HCT116 (cell line): ENCODE data around the gene HOXB9. TPM values are rescaled to one million over a fixed set of nuclear protein-coding genes. Genes with fewer than 3 reads are reported as not detected.

Experiments used
- ATAC-seq: fragments of 200-7000 bp; cut with Tn5 transposase; 2 replicates; pipeline ENCODE4 v1.9.1; 2020; ENCODE audit warnings: mild to moderate bottlenecking, moderate library complexity
- BruUV-seq: library from RNA; stranded (reverse); fragments of 400-500 nt; replicated peaks from 2 replicates; lab custom pipeline; 2021; lab: Mats Ljungman, UMichigan
- CTCF ChIA-PET: fragments of 300-600 bp; sonication (Branson Sonifier 250); formaldehyde crosslinking; loops from one replicate; lab custom pipeline; 2021; ENCODE audit warnings: antibody characterized with exemption; lab: Charles Lee
- POLR2A ChIA-PET: fragments of 300-600, 350-600 bp; sonication (Branson Sonifier 250); formaldehyde crosslinking; loops from one replicate; lab custom pipeline; 2021; ENCODE audit warnings: antibody characterized with exemption; lab: Charles Lee
- RAD21 ChIA-PET, 2 experiments: fragments of 300-600 bp; sonication (Branson Sonifier 250); formaldehyde crosslinking; loops; one replicate each; lab custom pipeline; 2023; ENCODE audit warnings: low total read pairs in 2 of 2; ENCODE audit not compliant: uncharacterized antibody in 2 of 2, unreplicated experiment in 2 of 2, low non-redundant PET in 1 of 2; lab: Charles Lee
- DNase-seq: peaks from one replicate; pipeline ENCODE4 v3.0.0-alpha.2; 2010; ENCODE audit warnings: low read depth, low spot score
- H2AFZ ChIP-seq: fragments of 200-600 bp; shearing (Covaris generic), sonication (generic); 2 replicates; pipeline ENCODE4 v1.6.1; 2017; ENCODE audit warnings: low read depth, mixed run types, mixed read lengths, antibody characterized with exemption, low read length; ENCODE audit not compliant: poor library complexity, severe bottlenecking
- H3K27ac ChIP-seq: 2 replicates; pipeline ENCODE4 v1.5.1; 2012; ENCODE audit warnings: low read depth, low read length
- H3K27me3 ChIP-seq: fragments of 200-600 bp; sonication (generic); 2 replicates; pipeline ENCODE4 v1.6.1; 2016; ENCODE audit warnings: mixed run types, low read length, mixed read lengths; ENCODE audit not compliant: insufficient read depth
- H3K36me3 ChIP-seq, 2 experiments: fragments of 200-500 bp in 1 of 2; fragments of 200-600 bp in 1 of 2; sonication (Bioruptor generic) in 1 of 2; sonication (generic) in 1 of 2; 2 replicates each; pipeline versions ENCODE4 v1.5.1 to v1.6.1; 2014 to 2016; ENCODE audit warnings: low read length in 2 of 2, inconsistent platforms in 1 of 2, mixed read lengths in 1 of 2, mixed run types in 1 of 2; ENCODE audit not compliant: insufficient read depth in 2 of 2, control insufficient read depth in 1 of 2
- H3K4me1 ChIP-seq, 2 experiments: fragments of 200-600 bp in 1 of 2; sonication (generic) in 1 of 2; 2 replicates each; pipeline versions ENCODE4 v1.5.1 to v1.6.1; 2012 to 2017; ENCODE audit warnings: low read length in 2 of 2, inconsistent platforms in 1 of 2, mild to moderate bottlenecking in 1 of 2, mixed read lengths in 1 of 2, mixed run types in 1 of 2, moderate library complexity in 1 of 2; ENCODE audit not compliant: insufficient read depth in 2 of 2, control insufficient read depth in 1 of 2
- H3K4me2 ChIP-seq: fragments of 200-600 bp; sonication (generic); 2 replicates; pipeline ENCODE4 v1.6.1; 2017; ENCODE audit warnings: mixed run types, low read length, mixed read lengths
- H3K4me3 ChIP-seq, 2 experiments: fragments of 200-600 bp in 1 of 2; sonication (generic) in 1 of 2; replicated peaks in 1 of 2; 2 replicates each; pipeline ENCODE4 v1.5.1; 2011 to 2016; ENCODE audit warnings: low read length in 2 of 2, control low read depth in 1 of 2, low read depth in 1 of 2, mild to moderate bottlenecking in 1 of 2, mixed read lengths in 1 of 2, mixed run types in 1 of 2
- H3K79me2 ChIP-seq: fragments of 200-600 bp; sonication (generic); 2 replicates; pipeline ENCODE4 v1.6.1; 2017; ENCODE audit warnings: mild to moderate bottlenecking, mixed run types, low read length, moderate library complexity, mixed read lengths; ENCODE audit not compliant: insufficient read depth
- H3K9ac ChIP-seq: fragments of 200-600 bp; sonication (generic); 2 replicates; pipeline ENCODE4 v1.6.1; 2016; ENCODE audit warnings: low read length, mixed read lengths
- H3K9me2 ChIP-seq: fragments of 200-600 bp; sonication (generic), shearing (Covaris generic); 2 replicates; pipeline ENCODE4 v1.6.1; 2017; ENCODE audit warnings: mixed run types, mild to moderate bottlenecking, moderate library complexity; ENCODE audit not compliant: insufficient read depth
- H3K9me3 ChIP-seq, 2 experiments: fragments of 200-500 bp in 1 of 2; fragments of 200-600 bp in 1 of 2; sonication (Bioruptor generic) in 1 of 2; sonication (generic) in 1 of 2; 2 replicates each; pipeline ENCODE4 v1.6.1; 2014 to 2017; ENCODE audit warnings: low read length in 2 of 2, mixed read lengths in 2 of 2, inconsistent platforms in 1 of 2, low read depth in 1 of 2, mild to moderate bottlenecking in 1 of 2, mixed run types in 1 of 2, moderate library complexity in 1 of 2; ENCODE audit not compliant: control insufficient read depth in 1 of 2, insufficient read depth in 1 of 2
- H4K20me1 ChIP-seq: fragments of 200-600 bp; sonication (generic), shearing (Covaris generic); 2 replicates; pipeline ENCODE4 v1.6.1; 2017; ENCODE audit warnings: mixed run types, mild to moderate bottlenecking, moderate library complexity; ENCODE audit not compliant: insufficient read depth
- CBX3 ChIP-seq: IDR thresholded peaks from 2 replicates; pipeline ENCODE4 v1.6.1; 2012; ENCODE audit warnings: low read depth
- ELF1 ChIP-seq: IDR thresholded peaks from 2 replicates; pipeline ENCODE4 v1.6.1; 2012; ENCODE audit warnings: low read depth, borderline replicate concordance
- EZH2 ChIP-seq: fragments of 200-600 bp; sonication (generic); IDR thresholded peaks from 2 replicates; pipeline ENCODE4 v1.6.1; 2017; ENCODE audit warnings: antibody characterized with exemption, mixed run types
- EZH2phosphoT487 ChIP-seq: fragments of 200-600 bp; IDR thresholded peaks from 2 replicates; pipeline ENCODE4 v1.6.1; 2018; ENCODE audit warnings: antibody characterized with exemption, borderline replicate concordance
- FOSL1 ChIP-seq: IDR thresholded peaks from 2 replicates; pipeline ENCODE4 v1.6.1; 2012; ENCODE audit warnings: low read depth
- JUND ChIP-seq: IDR thresholded peaks from 2 replicates; pipeline ENCODE4 v1.6.1; 2012
- POLR2A ChIP-seq: IDR thresholded peaks from 2 replicates; pipeline ENCODE4 v1.7.0; 2011; ENCODE audit warnings: borderline replicate concordance; ENCODE audit not compliant: insufficient read depth, insufficient read length; ENCODE audit errors: extremely low read depth
- POLR2AphosphoS5 ChIP-seq: IDR thresholded peaks from 2 replicates; pipeline ENCODE4 v1.6.1; 2011; ENCODE audit warnings: mild to moderate bottlenecking, low read depth, low read length, moderate library complexity
- RAD21 ChIP-seq: IDR thresholded peaks from 2 replicates; pipeline ENCODE4 v1.6.1; 2012; ENCODE audit warnings: low read depth, mild to moderate bottlenecking
- SIN3A ChIP-seq: IDR thresholded peaks from 2 replicates; pipeline ENCODE4 v1.6.1; 2012; ENCODE audit warnings: low read depth
- SP1 ChIP-seq: IDR thresholded peaks from 2 replicates; pipeline ENCODE4 v1.6.1; 2012; ENCODE audit warnings: low read depth
- SRF ChIP-seq: IDR thresholded peaks from 2 replicates; pipeline ENCODE4 v1.6.1; 2012; ENCODE audit warnings: low read depth
- TCF7L2 ChIP-seq: IDR thresholded peaks from 2 replicates; pipeline ENCODE4 v1.7.0; 2011; ENCODE audit warnings: borderline replicate concordance, inconsistent platforms; ENCODE audit not compliant: insufficient read depth, insufficient read length; ENCODE audit errors: extremely low read depth
- YY1 ChIP-seq: IDR thresholded peaks from 2 replicates; pipeline ENCODE4 v1.6.1; 2011; ENCODE audit warnings: low read length, low read depth, moderate library complexity, mild to moderate bottlenecking; ENCODE audit not compliant: insufficient replicate concordance; ENCODE audit errors: extremely low read depth
- ZFX ChIP-seq: fragments of 450-650 bp; IDR thresholded peaks from 2 replicates; pipeline ENCODE4 v1.6.1; 2017
- ZNF274 ChIP-seq: fragments of 200-500 bp; sonication (Bioruptor generic); IDR thresholded peaks from 2 replicates; pipeline ENCODE4 v1.6.1; 2014; ENCODE audit warnings: mild to moderate bottlenecking, low read depth, low read length, inconsistent platforms
- intact Hi-C: fragments of 100-400 bp; cut with micrococcal nuclease; formaldehyde crosslinking; loops from 2 replicates; pipeline ENCODE4 v1.10.0; 2022
- total RNA-seq: library from RNA; stranded (reverse); gene quantifications from one replicate; pipeline ENCODE4 v1.2.1, GENCODE V29; 2021; ENCODE audit not compliant: unreplicated experiment
- TF ChIP-seq, protein P1 (sequence below): IDR thresholded peaks from 2 replicates; pipeline ENCODE4 v1.6.1; 2012; ENCODE audit warnings: low read depth
- TF ChIP-seq, protein P2 (sequence below): IDR thresholded peaks from 2 replicates; pipeline ENCODE4 v1.6.1; 2011; ENCODE audit warnings: mild to moderate bottlenecking, low read length, moderate library complexity; ENCODE audit not compliant: insufficient replicate concordance; ENCODE audit errors: extremely low read depth
- TF ChIP-seq, protein P3 (sequence below): IDR thresholded peaks from 2 replicates; pipeline ENCODE4 v1.6.1; 2012
- TF ChIP-seq, protein P4 (sequence below), 3 experiments: fragments of 200-600 bp in 1 of 3; sonication (generic) in 1 of 3; IDR thresholded peaks in 2 of 3; conservative IDR thresholded peaks in 1 of 3; 2 replicates each; pipeline ENCODE4 v1.5.1; 2012 to 2017; ENCODE audit warnings: low read depth in 2 of 3, low read length in 2 of 3, antibody characterized with exemption in 1 of 3, borderline replicate concordance in 1 of 3, control low read depth in 1 of 3, mild to moderate bottlenecking in 1 of 3, mixed read lengths in 1 of 3, mixed run types in 1 of 3, moderate library complexity in 1 of 3; ENCODE audit not compliant: insufficient read depth in 1 of 3

Gene HOXB9
- total RNA-seq, 1 experiment from 2014 or later, result 40.1 TPM

DNA sequence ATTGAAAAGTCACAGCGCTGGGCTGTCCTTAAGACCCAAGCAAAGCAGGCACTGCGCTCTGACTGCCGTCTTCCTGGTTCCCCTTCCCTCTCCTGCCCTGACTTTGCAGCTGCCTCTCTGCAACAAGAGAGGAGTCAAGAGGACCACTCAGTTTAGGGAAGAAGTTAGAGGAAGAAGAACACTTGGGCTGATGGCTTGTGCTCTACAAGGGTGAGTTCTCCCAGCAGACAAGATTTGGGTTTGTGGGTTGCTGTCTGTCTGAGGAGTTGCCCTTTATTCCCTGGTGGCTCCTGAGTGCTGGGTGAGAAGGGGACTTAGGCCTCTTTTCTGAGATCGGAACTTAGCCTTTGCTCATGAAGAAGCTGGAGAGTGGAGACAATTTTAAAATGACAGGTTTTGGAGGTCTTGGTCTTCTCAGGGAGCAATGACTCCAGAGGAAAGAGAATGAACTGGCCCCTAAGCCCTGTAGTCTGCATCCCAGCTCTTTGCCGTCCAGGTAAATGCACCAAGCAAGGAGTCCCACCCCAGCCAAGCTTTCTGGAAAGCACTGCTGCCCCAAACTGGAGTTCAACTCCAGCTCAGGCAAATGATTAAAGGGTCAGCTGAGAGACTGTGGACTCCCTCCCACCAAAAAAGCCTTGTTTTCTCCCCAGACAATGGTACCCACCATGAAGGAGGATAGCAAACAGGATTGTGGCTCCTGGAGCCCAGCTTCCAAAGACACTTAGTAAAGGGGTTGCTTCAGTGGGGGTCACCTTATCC is 2.7 kb upstream of the HOXB9 start:
- H4K20me1 ChIP-seq, result no peaks in the 10 kb centered on the region
- BruUV-seq, result no TSS peak
- no peaks in the 10 kb centered on the region for H3K27me3 ChIP-seq
- H3K4me1 ChIP-seq, result peaks cover 15 to 27% of the 10 kb centered on the region in 2 experiments
- H3K4me2 ChIP-seq, result no peak overlapping the region
- no peaks in the 10 kb centered on the region; a peak in 1 of 4 replicates for H3K36me3 ChIP-seq
- no peaks in the 10 kb centered on the region for H3K9me3 ChIP-seq
- no peak for TF ChIP-seq SRF
- no peak for TF ChIP-seq EZH2phosphoT487
- no peak for TF ChIP-seq EZH2
- TF ChIP-seq, protein P1, sequence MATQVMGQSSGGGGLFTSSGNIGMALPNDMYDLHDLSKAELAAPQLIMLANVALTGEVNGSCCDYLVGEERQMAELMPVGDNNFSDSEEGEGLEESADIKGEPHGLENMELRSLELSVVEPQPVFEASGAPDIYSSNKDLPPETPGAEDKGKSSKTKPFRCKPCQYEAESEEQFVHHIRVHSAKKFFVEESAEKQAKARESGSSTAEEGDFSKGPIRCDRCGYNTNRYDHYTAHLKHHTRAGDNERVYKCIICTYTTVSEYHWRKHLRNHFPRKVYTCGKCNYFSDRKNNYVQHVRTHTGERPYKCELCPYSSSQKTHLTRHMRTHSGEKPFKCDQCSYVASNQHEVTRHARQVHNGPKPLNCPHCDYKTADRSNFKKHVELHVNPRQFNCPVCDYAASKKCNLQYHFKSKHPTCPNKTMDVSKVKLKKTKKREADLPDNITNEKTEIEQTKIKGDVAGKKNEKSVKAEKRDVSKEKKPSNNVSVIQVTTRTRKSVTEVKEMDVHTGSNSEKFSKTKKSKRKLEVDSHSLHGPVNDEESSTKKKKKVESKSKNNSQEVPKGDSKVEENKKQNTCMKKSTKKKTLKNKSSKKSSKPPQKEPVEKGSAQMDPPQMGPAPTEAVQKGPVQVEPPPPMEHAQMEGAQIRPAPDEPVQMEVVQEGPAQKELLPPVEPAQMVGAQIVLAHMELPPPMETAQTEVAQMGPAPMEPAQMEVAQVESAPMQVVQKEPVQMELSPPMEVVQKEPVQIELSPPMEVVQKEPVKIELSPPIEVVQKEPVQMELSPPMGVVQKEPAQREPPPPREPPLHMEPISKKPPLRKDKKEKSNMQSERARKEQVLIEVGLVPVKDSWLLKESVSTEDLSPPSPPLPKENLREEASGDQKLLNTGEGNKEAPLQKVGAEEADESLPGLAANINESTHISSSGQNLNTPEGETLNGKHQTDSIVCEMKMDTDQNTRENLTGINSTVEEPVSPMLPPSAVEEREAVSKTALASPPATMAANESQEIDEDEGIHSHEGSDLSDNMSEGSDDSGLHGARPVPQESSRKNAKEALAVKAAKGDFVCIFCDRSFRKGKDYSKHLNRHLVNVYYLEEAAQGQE, result no peak
- no peak for TF ChIP-seq ELF1
- TF ChIP-seq, protein P2, sequence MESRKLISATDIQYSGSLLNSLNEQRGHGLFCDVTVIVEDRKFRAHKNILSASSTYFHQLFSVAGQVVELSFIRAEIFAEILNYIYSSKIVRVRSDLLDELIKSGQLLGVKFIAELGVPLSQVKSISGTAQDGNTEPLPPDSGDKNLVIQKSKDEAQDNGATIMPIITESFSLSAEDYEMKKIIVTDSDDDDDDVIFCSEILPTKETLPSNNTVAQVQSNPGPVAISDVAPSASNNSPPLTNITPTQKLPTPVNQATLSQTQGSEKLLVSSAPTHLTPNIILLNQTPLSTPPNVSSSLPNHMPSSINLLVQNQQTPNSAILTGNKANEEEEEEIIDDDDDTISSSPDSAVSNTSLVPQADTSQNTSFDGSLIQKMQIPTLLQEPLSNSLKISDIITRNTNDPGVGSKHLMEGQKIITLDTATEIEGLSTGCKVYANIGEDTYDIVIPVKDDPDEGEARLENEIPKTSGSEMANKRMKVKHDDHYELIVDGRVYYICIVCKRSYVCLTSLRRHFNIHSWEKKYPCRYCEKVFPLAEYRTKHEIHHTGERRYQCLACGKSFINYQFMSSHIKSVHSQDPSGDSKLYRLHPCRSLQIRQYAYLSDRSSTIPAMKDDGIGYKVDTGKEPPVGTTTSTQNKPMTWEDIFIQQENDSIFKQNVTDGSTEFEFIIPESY, result no peak
- TF ChIP-seq JUND, result no peak
- TF ChIP-seq SP1, result no peak
- TF ChIP-seq, protein P3, sequence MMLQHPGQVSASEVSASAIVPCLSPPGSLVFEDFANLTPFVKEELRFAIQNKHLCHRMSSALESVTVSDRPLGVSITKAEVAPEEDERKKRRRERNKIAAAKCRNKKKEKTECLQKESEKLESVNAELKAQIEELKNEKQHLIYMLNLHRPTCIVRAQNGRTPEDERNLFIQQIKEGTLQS, result no peak
- no peak for TF ChIP-seq SIN3A
- TF ChIP-seq FOSL1, result no peak
- no peak for TF ChIP-seq ZNF274
- no peak for TF ChIP-seq CBX3
- no peak for TF ChIP-seq POLR2A
- no peak for TF ChIP-seq RAD21
- TF ChIP-seq TCF7L2, result no peak
- TF ChIP-seq YY1, result no peak
- no peak for TF ChIP-seq ZFX
- TF ChIP-seq, protein P4, sequence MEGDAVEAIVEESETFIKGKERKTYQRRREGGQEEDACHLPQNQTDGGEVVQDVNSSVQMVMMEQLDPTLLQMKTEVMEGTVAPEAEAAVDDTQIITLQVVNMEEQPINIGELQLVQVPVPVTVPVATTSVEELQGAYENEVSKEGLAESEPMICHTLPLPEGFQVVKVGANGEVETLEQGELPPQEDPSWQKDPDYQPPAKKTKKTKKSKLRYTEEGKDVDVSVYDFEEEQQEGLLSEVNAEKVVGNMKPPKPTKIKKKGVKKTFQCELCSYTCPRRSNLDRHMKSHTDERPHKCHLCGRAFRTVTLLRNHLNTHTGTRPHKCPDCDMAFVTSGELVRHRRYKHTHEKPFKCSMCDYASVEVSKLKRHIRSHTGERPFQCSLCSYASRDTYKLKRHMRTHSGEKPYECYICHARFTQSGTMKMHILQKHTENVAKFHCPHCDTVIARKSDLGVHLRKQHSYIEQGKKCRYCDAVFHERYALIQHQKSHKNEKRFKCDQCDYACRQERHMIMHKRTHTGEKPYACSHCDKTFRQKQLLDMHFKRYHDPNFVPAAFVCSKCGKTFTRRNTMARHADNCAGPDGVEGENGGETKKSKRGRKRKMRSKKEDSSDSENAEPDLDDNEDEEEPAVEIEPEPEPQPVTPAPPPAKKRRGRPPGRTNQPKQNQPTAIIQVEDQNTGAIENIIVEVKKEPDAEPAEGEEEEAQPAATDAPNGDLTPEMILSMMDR (IDR thresholded peaks at IDR 0.05 in 2 of 3, conservative IDR thresholded peaks at IDR 0.05 in 1 of 3; ENCODE audit: borderline replicate concordance in 1 of 3, insufficient read depth in 1 of 3, low read depth in 2 of 3, low read length in 2 of 3), result no peak
- no peak for TF ChIP-seq POLR2AphosphoS5
- intact Hi-C loops, result no loop called here
- DNase-seq (no peak), ATAC-seq (no peak)
- CTCF ChIA-PET, result interaction anchor here (1.0 to 1.4 kb wide), 4 partner anchors 10 to 497 kb away, joined by 3 to 5 read pairs (median 4); no protein-coding TSS in a partner anchor
- no peak overlapping the region for H3K9ac ChIP-seq
- no peak overlapping the region for H3K4me3 ChIP-seq
- H3K27ac ChIP-seq, result no peak overlapping the region
- H3K79me2 ChIP-seq, result peaks cover 20% of the 10 kb centered on the region
- H2AFZ ChIP-seq, result no peak overlapping the region
- POLR2A ChIA-PET, result interaction anchor here (1.4 kb wide), 1 partner anchor 11 kb away, joined by 3 read pairs; no protein-coding TSS in a partner anchor
- no peaks in the 10 kb centered on the region for H3K9me2 ChIP-seq
- RAD21 ChIA-PET, result no interaction called here
